GM19397 (cell line): ENCODE results near the gene DNAI2.

ENCODE experiments used
- ATAC-seq: cut with Tn5 transposase; IDR thresholded peaks from one replicate; pipeline ENCODE4 v1.9.1; 2021; ENCODE audit warnings: mild to moderate bottlenecking, moderate library complexity; ENCODE audit not compliant: unreplicated experiment

Gene DNAI2

GRCh38 chr17:74335529-74336062, 61.6 kb downstream of the DNAI2 start:
- no peak for ATAC-seq

- no peak for ATAC-seq
These were observed 62.3 kb downstream of the DNAI2 start for GRCh38 chr17:74336307-74336706.

GRCh38 chr17:74337834-74338500, 63.9 kb downstream of the DNAI2 start:
- ATAC-seq, result no peak

- ATAC-seq, result no peak
These were observed 65.6 kb downstream of the DNAI2 start for GRCh38 chr17:74339537-74340195.

DNA sequence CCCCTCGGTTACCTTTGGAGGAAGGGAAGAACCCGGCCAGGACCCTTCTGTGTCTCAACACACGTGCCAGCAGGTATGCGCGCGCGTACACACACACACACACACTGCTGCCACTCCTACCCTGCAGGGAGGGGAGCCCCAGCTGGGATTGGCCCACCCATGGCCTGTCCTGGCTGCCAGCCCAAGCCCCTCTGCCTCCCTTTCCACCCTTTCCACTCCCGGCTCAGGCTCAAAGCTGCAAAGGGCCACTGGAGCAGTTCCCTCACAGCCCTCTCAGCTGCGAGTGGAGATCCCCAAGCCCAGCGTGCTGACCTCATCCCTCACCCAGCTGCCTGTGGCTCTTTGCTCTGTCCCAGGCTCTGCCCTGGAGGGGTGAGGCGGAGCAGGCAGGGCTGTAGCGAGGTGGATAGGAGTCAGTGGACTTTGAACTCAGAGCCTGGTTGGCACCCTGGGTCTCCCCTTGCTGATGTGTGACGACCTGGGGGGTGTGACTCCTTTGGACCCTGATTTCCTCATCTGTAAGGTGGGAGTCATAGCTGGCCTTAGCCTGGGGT, 66.5 kb downstream of the DNAI2 start:
- no peak for ATAC-seq

DNA sequence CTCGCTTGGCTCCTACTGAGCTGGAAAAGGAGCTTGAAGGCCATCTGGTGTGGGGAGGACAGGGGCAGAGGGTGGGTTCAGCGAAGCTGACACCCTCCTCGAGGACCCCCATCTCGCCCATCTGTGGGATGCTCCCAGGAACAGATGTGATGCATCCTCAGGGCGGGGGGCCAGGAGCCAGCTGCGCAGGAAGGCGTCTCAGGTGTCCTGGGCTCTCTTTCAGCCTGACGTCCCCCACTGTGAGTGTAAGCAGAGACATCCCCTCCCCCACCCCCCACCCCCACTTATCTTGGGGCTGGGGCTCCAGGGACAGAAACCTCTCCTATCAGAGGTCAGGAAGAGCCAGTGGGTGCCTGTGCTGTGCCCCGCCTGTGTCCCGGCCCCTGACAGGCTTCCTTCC, 68.2 kb downstream of the DNAI2 start:
- ATAC-seq, result no peak

DNA sequence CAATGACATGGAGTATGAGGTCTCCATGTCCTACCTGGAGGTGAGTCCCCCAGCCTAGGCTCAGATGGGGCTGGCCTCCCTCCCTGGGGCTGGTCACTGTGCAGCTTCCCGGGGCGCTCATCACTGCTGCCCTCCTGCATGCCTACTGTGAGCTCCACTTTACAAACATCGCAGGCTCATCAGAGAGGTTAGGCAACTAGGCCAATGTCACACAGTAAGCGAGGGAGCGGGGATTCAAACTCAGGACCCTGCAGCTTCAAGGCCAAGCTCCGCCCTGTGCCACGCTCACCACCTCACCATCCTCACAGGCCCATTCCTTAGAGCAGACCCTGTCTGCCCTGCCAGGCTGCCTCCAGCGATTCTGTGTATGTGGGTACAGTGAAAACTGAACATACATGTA, 69.1 kb downstream of the DNAI2 start:
- no peak for ATAC-seq

GRCh38 chr17:74343526-74344284, 69.7 kb downstream of the DNAI2 start:
- ATAC-seq, result no peak

GRCh38 chr17:74344658-74345057, 70.6 kb downstream of the DNAI2 start:
- no peak for ATAC-seq

DNA sequence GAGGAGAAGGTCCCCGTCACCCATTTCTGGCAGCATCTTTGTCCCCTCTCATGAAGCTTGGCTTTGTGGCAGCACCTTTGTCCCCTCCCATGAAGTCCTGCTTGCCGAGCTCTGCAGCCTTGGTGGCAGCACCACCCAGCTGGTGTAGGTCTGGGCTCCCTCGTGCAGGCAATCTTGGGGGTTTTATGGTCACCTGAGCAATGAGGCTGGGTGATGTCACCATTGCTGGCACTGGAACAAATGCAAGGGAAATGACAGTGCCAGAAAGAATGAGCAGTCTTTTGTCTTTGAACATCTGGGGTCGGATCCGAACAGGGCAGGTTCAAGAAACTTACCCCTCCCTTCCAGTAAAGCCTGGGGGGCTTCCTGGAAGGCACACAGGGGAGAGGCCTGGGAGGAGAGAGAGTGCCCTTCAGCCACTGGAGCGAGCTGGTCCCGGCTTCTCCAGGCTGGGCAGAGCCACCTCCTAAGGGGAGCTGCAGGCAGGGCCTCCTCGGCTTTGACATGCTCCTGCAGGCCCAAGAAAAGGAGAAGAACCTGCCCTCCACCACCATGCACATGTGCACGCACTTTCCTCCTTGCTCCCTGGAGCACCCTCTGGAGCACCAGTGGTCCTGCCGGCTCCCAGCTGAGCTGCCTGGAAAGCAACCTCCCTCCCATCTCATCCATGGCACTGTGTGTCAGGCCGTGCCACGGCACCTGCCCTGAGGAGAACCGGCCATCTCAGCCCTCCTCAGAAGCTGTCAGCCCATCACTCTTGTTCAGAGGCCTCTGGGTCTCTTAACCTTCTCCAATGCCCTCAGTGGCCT, 71.6 kb downstream of the DNAI2 start:
- ATAC-seq, result no peak

DNA sequence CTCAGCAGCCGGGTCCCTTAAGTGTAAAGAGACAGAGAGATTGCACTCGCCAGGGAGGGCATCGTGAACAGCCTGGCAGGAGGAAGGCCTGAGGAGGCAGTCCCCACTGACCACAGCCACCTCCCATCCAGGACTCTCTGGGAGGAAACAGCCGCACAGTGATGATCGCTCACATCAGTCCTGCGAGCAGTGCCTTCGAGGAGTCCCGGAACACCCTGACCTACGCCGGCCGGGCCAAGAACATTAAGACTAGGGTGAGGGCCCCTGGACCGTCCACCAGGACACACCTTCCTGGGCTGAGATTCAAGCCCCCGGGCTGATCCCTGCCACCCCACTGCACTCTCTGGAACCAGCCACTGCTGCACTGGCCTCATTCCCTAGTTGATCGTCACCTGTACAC, 73.6 kb downstream of the DNAI2 start:
- no peak for ATAC-seq

GRCh38 chr17:74349120-74349519, 75.1 kb downstream of the DNAI2 start:
- no peak for ATAC-seq

GRCh38 chr17:74350486-74350885, 76.5 kb downstream of the DNAI2 start:
- ATAC-seq, result no peak

GRCh38 chr17:74351552-74352210, 77.6 kb downstream of the DNAI2 start:
- no peak for ATAC-seq

DNA sequence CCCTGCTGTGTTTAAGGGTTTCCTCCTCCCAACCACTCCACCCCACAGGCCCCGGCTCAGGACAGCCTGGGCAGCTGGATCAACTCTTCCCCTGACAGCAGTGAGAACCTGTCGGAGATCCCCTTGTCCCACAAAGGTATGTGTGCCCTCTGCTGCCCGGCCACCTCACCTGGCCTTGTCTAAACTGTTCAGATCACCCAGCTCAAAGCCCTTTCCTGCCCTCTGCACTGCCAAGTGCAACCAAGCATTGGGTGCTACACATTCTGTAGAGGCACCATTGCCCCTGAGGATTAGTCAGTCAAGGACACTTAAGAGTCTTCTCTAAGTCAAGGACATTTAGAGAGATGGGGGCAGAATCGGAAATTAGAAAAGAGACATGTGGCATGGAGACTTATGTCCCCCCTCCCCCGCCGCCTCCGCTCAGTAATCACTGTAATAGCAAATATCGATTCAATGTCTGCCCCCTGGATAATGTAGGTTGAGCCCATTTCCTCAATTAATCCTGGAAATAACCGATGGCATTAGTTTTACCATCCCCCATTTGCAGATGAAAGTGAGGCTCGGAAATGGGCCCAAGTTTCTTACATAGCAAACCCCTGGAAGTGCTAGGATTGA, 79.5 kb downstream of the DNAI2 start:
- ATAC-seq, result no peak

- no peak for ATAC-seq
These were observed 80.1 kb downstream of the DNAI2 start for GRCh38 chr17:74354123-74354522.

DNA sequence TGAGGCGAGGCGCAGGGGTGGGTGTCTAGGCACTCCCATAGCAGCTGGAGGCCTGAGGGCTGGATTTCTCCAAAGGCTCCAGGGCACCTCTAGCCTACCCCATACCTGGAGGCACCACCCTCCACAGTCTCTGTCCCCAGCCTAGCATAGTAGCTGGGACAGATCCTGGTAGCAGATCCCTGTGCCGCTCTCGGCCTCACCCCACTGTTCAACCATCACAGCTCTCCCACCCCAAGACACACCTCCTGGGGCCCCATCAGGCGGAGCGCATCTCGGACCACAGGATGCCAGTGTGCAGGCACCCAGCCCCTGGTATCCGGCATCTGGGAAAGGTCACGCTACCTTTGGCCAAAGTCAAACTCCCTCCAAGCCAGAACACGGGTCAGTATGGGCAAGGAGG, 80.5 kb downstream of the DNAI2 start:
- no peak for ATAC-seq

- ATAC-seq, result no peak
These were observed 81.0 kb downstream of the DNAI2 start for GRCh38 chr17:74355065-74355464.

- ATAC-seq, result no peak
These were observed 82.8 kb downstream of the DNAI2 start for GRCh38 chr17:74356646-74357465.
